OCI-LY7 (cell line): ENCODE measurements around the gene GRPR. TPM values are rescaled to one million over a fixed set of nuclear protein-coding genes. Genes with fewer than 3 reads are reported as not detected.

Source experiments
- BruUV-seq: library from RNA; stranded (reverse); fragments of 400-500 nt; replicated peaks from 2 replicates; lab custom pipeline; 2021; lab: Mats Ljungman, UMichigan
- CTCF ChIA-PET: fragments of 300-600 bp; sonication (Branson Sonifier 250); formaldehyde crosslinking; loops from one replicate; lab custom pipeline; 2022; ENCODE audit warnings: antibody characterized with exemption; ENCODE audit not compliant: unreplicated experiment; lab: Charles Lee
- POLR2A ChIA-PET: fragments of 300-600 bp; sonication (Branson Sonifier 250); formaldehyde crosslinking; loops from one replicate; lab custom pipeline; 2022; ENCODE audit warnings: antibody characterized with exemption; lab: Charles Lee
- DNase-seq: peaks from one replicate; pipeline ENCODE4 v3.0.0-alpha.2; 2015; ENCODE audit warnings: low spot score
- H2AFZ ChIP-seq: fragments of 200-600 bp; sonication (generic), shearing (Covaris generic); 2 replicates; pipeline ENCODE4 v1.6.1; 2014; ENCODE audit warnings: mild to moderate bottlenecking, antibody characterized with exemption, low read length, moderate library complexity
- H3K27ac ChIP-seq: fragments of 200-600 bp; sonication (generic); 2 replicates; pipeline ENCODE4 v1.5.1; 2014; ENCODE audit warnings: mixed run types, low read depth, mild to moderate bottlenecking, moderate library complexity, low read length, inconsistent platforms; ENCODE audit not compliant: poor library complexity, severe bottlenecking
- H3K36me3 ChIP-seq: fragments of 200-600 bp; sonication (generic); 2 replicates; pipeline ENCODE4 v1.6.1; 2014; ENCODE audit warnings: mild to moderate bottlenecking, antibody characterized with exemption, low read length, moderate library complexity, mixed read lengths; ENCODE audit not compliant: insufficient read depth
- H3K4me1 ChIP-seq: fragments of 200-600 bp; sonication (generic); 2 replicates; pipeline ENCODE4 v1.5.1; 2014; ENCODE audit warnings: mild to moderate bottlenecking, low read length; ENCODE audit not compliant: insufficient read depth, poor library complexity, severe bottlenecking
- H3K4me2 ChIP-seq: fragments of 200-600 bp; sonication (generic); 2 replicates; pipeline ENCODE4 v1.6.1; 2014; ENCODE audit warnings: mild to moderate bottlenecking, low read length
- H3K4me3 ChIP-seq: fragments of 200-600 bp; sonication (generic); 2 replicates; pipeline ENCODE4 v1.5.1; 2014; ENCODE audit warnings: mild to moderate bottlenecking, low read depth, low read length; ENCODE audit not compliant: poor library complexity, severe bottlenecking
- H3K79me2 ChIP-seq: fragments of 200-600 bp; sonication (generic); 2 replicates; pipeline ENCODE4 v1.6.1; 2016; ENCODE audit warnings: low read depth, mild to moderate bottlenecking, low read length, moderate library complexity, mixed read lengths; ENCODE audit not compliant: insufficient read depth
- H3K9me2 ChIP-seq: fragments of 200-600 bp; sonication (generic); 2 replicates; pipeline ENCODE4 v1.6.1; 2016; ENCODE audit warnings: mild to moderate bottlenecking, low read length, mixed read lengths; ENCODE audit not compliant: insufficient read depth
- H3K9me3 ChIP-seq: fragments of 200-600 bp; sonication (generic); 2 replicates; pipeline ENCODE4 v1.6.1; 2014; ENCODE audit warnings: mild to moderate bottlenecking, mixed run types, low read length, mixed read lengths
- H4K20me1 ChIP-seq: fragments of 200-600 bp; sonication (generic); 2 replicates; pipeline ENCODE4 v1.6.1; 2014; ENCODE audit warnings: mild to moderate bottlenecking, antibody characterized with exemption, low read length, moderate library complexity, mixed read lengths; ENCODE audit not compliant: insufficient read depth
- CTCF ChIP-seq: fragments of 200-600 bp; sonication (generic); conservative IDR thresholded peaks from 2 replicates; pipeline ENCODE4 v1.5.1; 2014; ENCODE audit warnings: mild to moderate bottlenecking, antibody characterized with exemption, low read length, moderate library complexity, mixed read lengths
- EZH2phosphoT487 ChIP-seq: fragments of 200-600 bp; sonication (generic); IDR thresholded peaks from 2 replicates; pipeline ENCODE4 v1.6.1; 2018; ENCODE audit warnings: low read depth, borderline replicate concordance, mild to moderate bottlenecking, mixed run types, antibody characterized with exemption, low read length, moderate library complexity, mixed read lengths
- intact Hi-C: fragments of 100-400 bp; cut with micrococcal nuclease; formaldehyde crosslinking; loops from one replicate; pipeline ENCODE4 v1.10.0; 2022; ENCODE audit not compliant: unreplicated experiment
- total RNA-seq, 2 experiments: library from RNA; depleted of rRNA in 1 of 2; stranded (reverse); fragments of >200 nt in 1 of 2; shearing (Covaris generic) in 1 of 2; gene quantifications; 2 replicates each; pipeline ENCODE4 v1.2.3, GENCODE V29; 2014 to 2022

The GRPR gene
- total RNA-seq, 2 experiments from 2014 or later = 0.47 TPM; not detected in 1

GRCh38 chrX:16140983-16141382, 17.6 kb downstream of the GRPR start:
- POLR2A ChIA-PET = interaction anchor here (1.0 kb wide), 1 partner anchor 50 kb away, joined by 3 read pairs; no protein-coding TSS in a partner anchor

GRCh38 chrX:16141422-16142245, 18.3 kb downstream of the GRPR start:
- Histone ChIP-seq H3K9me2 (no peaks in the 10 kb centered on the region), H3K27ac (no peak overlapping the region), H3K9me3 (no peaks in the 10 kb centered on the region), H3K79me2 (no peaks in the 10 kb centered on the region), H3K4me2 (no peak overlapping the region), H2AFZ (no peak overlapping the region), H3K4me1 (peaks cover 18% of the 10 kb centered on the region), H4K20me1 (no peaks in the 10 kb centered on the region), H3K4me3 (no peak overlapping the region), H3K36me3 (no peaks in the 10 kb centered on the region)
- POLR2A ChIA-PET = interaction anchor here (0.6 to 1.0 kb wide), 3 partner anchors 17 to 524 kb away, joined by 3 read pairs; no protein-coding TSS in a partner anchor
- CTCF ChIA-PET = no interaction called here
- no peak for DNase-seq
- BruUV-seq = no TSS peak
- intact Hi-C loops = no loop called here
- TF ChIP-seq CTCF (no peak), EZH2phosphoT487 (no peak)

More at GRCh38 chrX:16140983-16141382, 17.6 kb downstream of the GRPR start:
- H3K79me2 ChIP-seq = no peaks in the 10 kb centered on the region
- H3K4me3 ChIP-seq = no peak overlapping the region
- no peak overlapping the region for H2AFZ ChIP-seq
- no peak overlapping the region for H3K27ac ChIP-seq
- H3K9me2 ChIP-seq = no peaks in the 10 kb centered on the region
- no peaks in the 10 kb centered on the region for H4K20me1 ChIP-seq
- no peak overlapping the region for H3K4me2 ChIP-seq
- no peak for TF ChIP-seq CTCF
- no peak for TF ChIP-seq EZH2phosphoT487
- CTCF ChIA-PET = no interaction called here
- intact Hi-C loops = no loop called here
- H3K9me3 ChIP-seq = no peaks in the 10 kb centered on the region
- H3K4me1 ChIP-seq = peaks cover 18% of the 10 kb centered on the region
- H3K36me3 ChIP-seq = no peaks in the 10 kb centered on the region
- BruUV-seq = no TSS peak
- no peak for DNase-seq

GRCh38 chrX:16142246-16142558, 18.8 kb downstream of the GRPR start:
- no peak overlapping the region for H3K4me2 ChIP-seq
- ChIA-PET POLR2A (interaction anchor here (0.5 to 0.9 kb wide), 3 partner anchors 16 to 524 kb away, joined by 3 to 4 read pairs (median 3); no protein-coding TSS in a partner anchor), CTCF (no interaction called here)
- no peak for TF ChIP-seq EZH2phosphoT487
- no peak for TF ChIP-seq CTCF
- H4K20me1 ChIP-seq = no peaks in the 10 kb centered on the region
- no TSS peak for BruUV-seq
- H3K4me3 ChIP-seq = no peak overlapping the region
- peaks cover 13% of the 10 kb centered on the region for H3K4me1 ChIP-seq
- H3K27ac ChIP-seq = no peak overlapping the region
- H3K9me3 ChIP-seq = no peaks in the 10 kb centered on the region
- DNase-seq = no peak
- H3K79me2 ChIP-seq = no peaks in the 10 kb centered on the region
- intact Hi-C loops = no loop called here
- H3K36me3 ChIP-seq = no peaks in the 10 kb centered on the region
- no peaks in the 10 kb centered on the region for H3K9me2 ChIP-seq
- H2AFZ ChIP-seq = no peak overlapping the region
